HUDEP-2 (cell line): ENCODE data around the gene CARMIL1.

Experiments
- DNase-seq, 76 experiments: peaks; one replicate each; lab custom pipeline; 2025; ENCODE audit not compliant: unreplicated experiment in 76 of 76; lab: John Stamatoyannopoulos, UW

The CARMIL1 gene

DNA sequence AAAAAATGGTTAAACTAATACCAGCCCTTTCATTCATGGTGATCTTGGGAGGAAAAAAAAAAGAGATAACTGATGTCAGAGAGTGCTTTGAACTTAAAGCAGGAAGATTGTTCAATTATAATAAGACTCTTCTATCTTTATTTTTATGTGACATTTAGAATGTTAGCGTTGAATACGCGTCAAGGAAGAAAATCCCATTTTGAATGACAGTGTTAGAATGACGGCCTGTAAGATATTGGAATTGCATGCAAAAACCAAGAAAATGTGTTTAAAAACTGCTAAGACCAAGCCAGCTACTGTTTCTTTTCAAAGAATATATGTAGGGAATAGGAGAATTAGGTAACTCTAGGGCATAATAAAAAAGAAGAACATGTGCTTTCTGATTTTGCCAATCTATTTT lies 123.0 kb downstream of the CARMIL1 start:
- no peak for DNase-seq

- peak in 2 of 76 experiments; percentile 15 to 19 for DNase-seq
Observed at GRCh38 chr6:25403150-25403549, 124.0 kb downstream of the CARMIL1 start.

GRCh38 chr6:25404091-25404490 lies 124.9 kb downstream of the CARMIL1 start:
- DNase-seq: no peak

DNA sequence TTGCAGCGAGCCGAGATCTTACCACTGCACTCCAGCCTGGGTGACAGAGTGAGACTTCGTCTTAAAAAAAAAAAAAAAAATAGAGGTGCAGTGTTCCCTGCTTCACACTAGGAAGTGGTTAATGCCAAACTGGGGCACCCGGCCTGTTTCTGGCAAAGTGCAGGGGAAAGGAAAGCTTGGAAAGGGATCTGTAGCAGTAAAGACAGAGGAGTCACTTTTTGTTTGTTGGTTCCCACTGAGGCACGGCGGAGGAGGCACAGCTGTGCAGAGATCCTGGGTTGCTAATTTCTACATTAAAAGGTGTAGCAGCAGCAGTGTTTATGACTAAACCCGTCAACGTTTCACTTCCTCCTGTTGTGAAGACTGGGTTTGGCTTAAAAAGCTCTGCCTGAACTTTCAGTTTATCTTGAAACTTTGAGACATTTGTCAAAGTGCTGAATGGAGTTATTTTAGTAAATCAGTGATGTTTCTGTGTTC lies 125.6 kb downstream of the CARMIL1 start:
- no peak for DNase-seq

DNA sequence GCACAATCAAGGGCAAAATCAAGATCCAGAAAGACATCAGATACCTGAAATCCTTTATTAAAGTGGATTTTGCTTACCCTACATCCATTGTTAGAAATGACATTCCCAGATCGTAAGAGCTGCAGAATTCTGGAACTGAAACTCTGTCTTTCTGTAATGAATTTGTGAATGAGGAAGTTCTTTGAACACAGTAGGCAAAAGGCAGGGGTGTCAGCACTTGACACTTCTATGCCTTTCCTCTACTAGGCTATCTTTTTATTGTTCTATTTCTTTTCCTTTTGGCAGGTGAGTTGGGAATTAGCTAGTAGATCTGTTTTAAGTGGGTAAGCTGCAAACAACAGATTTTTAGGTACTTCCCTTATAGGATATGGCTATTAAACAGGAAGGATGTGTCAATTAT lies 126.3 kb downstream of the CARMIL1 start:
- DNase-seq: no peak

DNA sequence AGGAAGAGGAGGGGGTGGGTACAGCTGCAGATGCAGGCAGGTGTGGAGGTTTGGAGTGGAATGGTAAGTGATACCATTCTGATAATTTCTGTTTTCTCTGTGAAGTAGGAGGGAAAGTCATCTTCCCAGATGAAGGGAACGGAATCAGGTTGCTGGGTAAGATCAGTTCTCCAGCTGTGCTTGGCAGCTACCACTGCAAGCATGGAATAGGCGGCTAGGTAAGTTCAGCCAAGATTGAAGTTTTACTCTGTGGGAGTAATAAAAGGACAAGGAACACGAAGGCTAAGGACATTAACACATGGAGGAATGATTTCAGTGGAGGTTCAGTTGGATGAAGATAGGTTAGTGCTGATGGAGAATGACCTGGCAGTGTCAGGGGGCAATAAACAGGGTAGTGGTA lies 128.3 kb downstream of the CARMIL1 start:
- DNase-seq: no peak

GRCh38 chr6:25410102-25410501 lies 130.9 kb downstream of the CARMIL1 start:
- no peak for DNase-seq

DNA sequence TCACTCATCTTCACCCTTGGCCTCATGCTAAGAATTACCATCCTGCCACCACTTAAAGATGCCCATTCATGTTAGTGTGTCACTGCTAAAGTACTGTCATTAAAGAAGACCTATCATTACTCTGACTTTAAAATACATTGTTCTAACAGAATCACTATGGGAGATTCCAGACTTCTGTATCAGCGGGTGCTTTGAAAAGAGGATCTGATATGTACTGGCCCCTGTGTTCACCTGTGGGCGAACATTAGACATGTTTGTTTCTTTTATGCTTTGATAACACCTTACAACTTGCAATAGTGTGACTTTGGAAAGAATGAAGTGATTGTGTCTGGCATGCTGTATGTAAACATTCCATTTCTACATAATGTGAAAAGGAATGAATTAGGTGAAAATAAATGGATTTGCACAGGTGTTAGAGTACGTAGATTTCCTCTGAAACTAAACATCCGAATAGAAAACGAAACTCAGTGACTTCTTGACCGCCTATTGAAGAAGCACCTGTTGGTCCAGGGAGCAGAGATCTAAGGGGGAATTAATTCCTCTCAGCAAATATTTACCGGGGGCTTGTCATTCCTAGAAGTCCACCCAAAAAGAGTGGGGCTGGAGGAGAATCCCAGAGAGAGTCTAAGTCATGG lies 132.3 kb downstream of the CARMIL1 start:
- no peak for DNase-seq

GRCh38 chr6:25413207-25413905 lies 134.2 kb downstream of the CARMIL1 start:
- no peak for DNase-seq

DNA sequence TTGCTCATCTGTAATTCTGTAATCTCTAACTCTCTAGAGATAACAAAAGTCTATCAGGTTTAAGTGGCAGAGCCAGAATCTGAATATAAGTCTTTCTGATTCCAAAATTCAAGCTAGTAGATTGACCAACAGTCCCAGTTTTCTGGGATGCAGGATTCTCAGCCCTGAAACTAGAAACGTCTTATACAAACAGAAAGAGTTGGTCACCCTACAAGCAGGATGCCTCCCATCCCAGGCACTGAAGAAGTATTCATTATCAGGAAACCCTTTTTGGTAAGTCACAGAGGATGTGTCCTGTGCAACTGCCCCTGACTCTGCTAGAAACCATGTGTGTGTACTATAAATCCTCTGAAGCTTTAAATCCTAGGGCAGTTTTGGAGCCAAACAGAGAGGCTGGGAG lies 135.0 kb downstream of the CARMIL1 start:
- no peak for DNase-seq

DNA sequence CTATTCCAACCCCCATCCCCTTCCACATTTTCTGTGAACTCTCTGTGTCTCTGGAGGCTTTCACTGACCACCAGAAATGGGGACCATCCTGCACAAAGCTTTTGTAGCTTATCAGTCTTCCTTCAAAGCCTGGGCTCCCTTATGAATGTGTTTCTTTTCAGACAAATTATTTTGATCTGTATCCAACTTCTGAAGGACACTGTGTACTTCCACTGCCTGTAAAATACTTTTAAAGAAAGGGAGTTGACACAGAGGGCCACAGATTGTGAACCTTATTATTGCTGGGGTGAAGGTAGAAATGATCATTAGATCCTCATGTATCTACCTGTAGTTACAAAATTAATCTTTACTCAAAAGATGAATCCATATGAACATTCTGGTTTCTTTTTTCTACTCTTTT lies 135.6 kb downstream of the CARMIL1 start:
- DNase-seq: no peak

DNA sequence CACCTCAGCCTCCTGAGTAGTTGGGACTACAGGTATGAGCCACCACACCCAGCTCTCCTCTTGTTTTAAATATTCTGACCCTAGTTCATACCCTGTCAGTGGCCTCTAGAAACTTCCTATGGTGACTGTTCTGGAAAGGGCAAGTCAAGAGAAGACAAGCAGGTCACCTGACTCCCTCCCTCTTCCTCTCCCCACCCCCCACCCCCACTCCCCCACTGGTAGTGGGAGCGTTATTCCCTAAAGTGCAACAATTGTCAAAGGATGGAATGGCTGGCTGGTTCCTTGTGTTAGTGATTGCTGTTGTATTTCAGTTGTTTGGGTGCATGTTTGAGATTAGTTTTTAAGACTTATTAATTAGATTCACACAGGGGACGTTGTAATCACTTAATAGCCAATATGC lies 136.1 kb downstream of the CARMIL1 start:
- DNase-seq: no peak

GRCh38 chr6:25415701-25416100 lies 136.5 kb downstream of the CARMIL1 start:
- DNase-seq: no peak

DNA sequence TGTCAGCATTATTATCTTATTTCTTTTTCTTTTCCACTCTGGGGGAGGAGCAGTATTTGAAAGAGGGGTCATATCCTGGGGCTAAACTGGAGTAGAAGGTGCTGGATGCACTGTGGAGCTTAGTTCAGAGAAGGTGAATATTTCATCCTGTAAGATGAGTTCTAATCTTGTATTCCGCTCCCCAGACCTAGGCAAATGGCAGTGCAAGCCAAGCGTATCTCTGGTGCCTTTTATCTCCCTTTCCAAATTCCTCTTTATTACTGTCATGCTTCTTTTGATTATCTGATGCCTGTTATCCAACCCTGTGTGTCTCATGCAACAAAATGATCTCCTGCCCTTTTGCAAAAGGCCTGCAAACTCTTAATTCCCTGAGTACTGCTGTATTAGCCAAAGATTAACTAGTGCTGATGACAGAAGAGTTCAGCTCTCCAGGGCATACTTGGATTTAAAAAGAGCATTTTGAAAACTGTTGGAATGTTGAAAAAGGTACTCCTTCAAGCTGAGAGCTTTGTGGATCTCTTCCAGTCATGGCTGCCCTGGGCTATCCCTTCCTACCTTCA lies 138.0 kb downstream of the CARMIL1 start:
- DNase-seq: peak in 2 of 76 experiments; percentile 17 to 27

GRCh38 chr6:25418454-25419052 lies 139.4 kb downstream of the CARMIL1 start:
- peak in 5 of 76 experiments; percentile 9 to 35 (median 17) for DNase-seq

GRCh38 chr6:25419879-25420278 lies 140.7 kb downstream of the CARMIL1 start:
- no peak for DNase-seq

GRCh38 chr6:25423358-25423757 lies 144.2 kb downstream of the CARMIL1 start:
- DNase-seq: peak in 16 of 76 experiments; percentile 12 to 58 (median 32)

DNA sequence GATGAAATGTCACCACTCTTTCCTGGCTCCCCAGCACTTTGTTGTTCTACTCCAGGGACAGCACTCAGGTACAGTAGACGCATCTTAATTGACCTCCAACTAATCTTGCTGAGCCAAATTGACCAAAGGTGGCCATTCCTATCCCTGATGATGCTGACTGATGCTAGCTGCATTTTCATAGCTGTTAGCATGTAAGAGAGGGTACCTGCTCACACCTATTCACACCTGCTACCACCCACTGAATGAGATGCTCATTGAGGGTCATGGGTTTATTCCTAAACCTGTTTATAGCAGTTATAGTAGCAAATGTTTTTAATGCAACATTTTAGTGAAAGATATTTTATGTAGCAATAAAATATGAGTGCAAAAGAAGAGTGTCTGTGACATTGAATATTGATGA lies 145.1 kb downstream of the CARMIL1 start:
- DNase-seq: no peak

DNA sequence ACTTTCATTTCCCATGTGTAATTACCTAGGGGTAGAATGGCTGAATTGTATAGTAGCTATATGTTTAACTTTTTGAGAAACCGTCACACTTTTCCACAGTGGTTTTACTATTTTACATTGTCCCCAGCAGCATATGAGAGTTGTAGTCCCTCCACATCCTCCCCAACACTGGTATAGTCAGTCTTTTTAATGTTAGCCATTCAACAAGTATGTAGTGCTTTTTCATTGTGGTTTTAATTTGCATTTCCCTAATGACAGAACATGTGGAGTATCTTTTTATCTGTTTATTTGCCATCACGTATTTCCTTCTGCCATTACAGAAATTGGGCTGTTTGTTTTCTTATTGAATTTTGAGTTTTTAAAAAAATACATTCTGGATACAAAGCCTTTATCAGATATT lies 148.4 kb downstream of the CARMIL1 start:
- DNase-seq: no peak

DNA sequence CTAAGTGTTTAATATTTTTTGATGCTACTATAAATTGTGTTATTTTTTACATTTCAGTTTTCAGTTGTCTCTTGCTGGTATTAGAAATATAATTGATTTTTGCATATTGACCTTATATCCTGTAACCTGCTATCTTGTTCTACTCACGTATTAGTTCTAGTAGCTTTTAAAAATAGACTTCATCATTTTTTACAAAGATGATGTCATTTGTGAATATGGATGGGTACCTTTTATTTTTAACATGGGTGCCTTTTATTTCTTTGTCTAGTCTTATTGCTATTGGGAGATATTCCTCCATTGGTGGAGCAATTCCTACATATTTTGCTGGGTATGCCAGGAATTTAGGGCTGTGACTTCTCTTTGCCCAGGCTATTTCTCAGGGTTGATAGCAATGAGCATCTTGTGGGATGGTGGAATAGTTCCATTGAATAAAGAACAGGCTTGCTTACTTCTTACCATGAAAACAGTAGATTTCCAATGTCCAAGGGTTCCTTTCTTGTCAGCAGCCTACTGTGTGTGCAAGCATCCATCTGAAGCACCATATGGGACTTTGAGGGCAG lies 149.7 kb downstream of the CARMIL1 start:
- no peak for DNase-seq

GRCh38 chr6:25431306-25431974 lies 152.3 kb downstream of the CARMIL1 start:
- DNase-seq: no peak
